Measurements from ENCODE around the gene DENND11. TPM values are rescaled to one million over a fixed set of nuclear protein-coding genes. Genes with fewer than 3 reads are reported as not detected.

DENND11 gene
- total and polyA plus RNA-seq, 10 of the 15 experiments (the other 5 are each of a cell fraction or from before 2014, with no cell fraction given): 2.7 to 47.0 (median 26.6) TPM

GRCh38 chr7:141698247-141699015 lies 3.5 kb downstream of the DENND11 start:
- Histone ChIP-seq H2AFZ (ENCODE audit: control insufficient read depth, low read depth, low read length) (no peak overlapping the region), H3K9me3 (replicated peaks; ENCODE audit: control insufficient read depth, insufficient read depth, low read length) (no peaks in the 10 kb centered on the region), H3K27me3 (replicated peaks in 1 of 2; ENCODE audit: control insufficient read depth in 2 of 2, insufficient read depth in 2 of 2, low read length in 1 of 2) (no peaks in the 10 kb centered on the region), H3K4me2 (ENCODE audit: control insufficient read depth, insufficient read depth) (peak overlapping the region; percentile 29; the same call in 1 of the 2 replicates), H3K79me2 (ENCODE audit: control insufficient read depth, insufficient read depth, low read length) (peaks cover 29% of the 10 kb centered on the region), H3K27ac (ENCODE audit: control insufficient read depth, insufficient read depth) (no peak overlapping the region), H4K20me1 (ENCODE audit: control insufficient read depth, insufficient read depth) (no peaks in the 10 kb centered on the region), H3K36me3 (ENCODE audit: control insufficient read depth in 2 of 2, insufficient read depth in 2 of 2, low read length in 1 of 2) (no peaks in the 10 kb centered on the region), H3K4me1 (ENCODE audit: control insufficient read depth, insufficient read depth, low read length) (peaks cover 4% of the 10 kb centered on the region; the same call in 1 of the 2 replicates), H3K4me3 (peak overlapping the region; percentile 36; the same call in 1 of the 2 replicates), H3K9ac (ENCODE audit: control insufficient read depth, insufficient read depth, low read length) (no peak overlapping the region)
- no peak for TF ChIP-seq BHLHE40 (IDR thresholded peaks at IDR 0.05; ENCODE audit: borderline replicate concordance in 1 of 2, low read depth in 2 of 2, low read length in 1 of 2)
- TF ChIP-seq NBN (IDR thresholded peaks at IDR 0.05): 0 out of 2 replicates have a peak, but pooled peaks have one; percentile 30
- TF ChIP-seq MTA2 (IDR thresholded peaks at IDR 0.05; ENCODE audit: low read depth): no peak
- TF ChIP-seq SMAD1 (IDR thresholded peaks at IDR 0.05; ENCODE audit: low read depth, partially characterized antibody): peak; percentile 48
- TF ChIP-seq PAX8 (IDR thresholded peaks at IDR 0.05): no peak
- peak; percentile 44; the same call in 1 of the 2 replicates for TF ChIP-seq IKZF1 (conservative IDR thresholded peaks at IDR 0.05)
- no peak for TF ChIP-seq KDM1A (IDR thresholded peaks at IDR 0.05; ENCODE audit: borderline replicate concordance)
- peak in 1 of 2 experiments; percentile 64; a peak in 2 of 4 replicates for TF ChIP-seq ETV6 (conservative IDR thresholded peaks at IDR 0.05 in 1 of 2, IDR thresholded peaks at IDR 0.05 in 1 of 2; ENCODE audit: borderline replicate concordance in 1 of 2, low read depth in 1 of 2)
- no peak for TF ChIP-seq KAT2A (conservative IDR thresholded peaks at IDR 0.05; ENCODE audit: control insufficient read depth, low read depth, low read length)
- TF ChIP-seq IKZF2 (IDR thresholded peaks at IDR 0.05): peak; percentile 40 to 58; a peak in 2 of 4 replicates
- ChIA-PET POLR2A (interaction anchor here (1.0 to 1.6 kb wide), 3 partner anchors 8 to 30 kb away, joined by 3 to 4 read pairs (median 3); no protein-coding TSS in a partner anchor), RAD21 (ENCODE audit: unreplicated experiment) (interaction anchor here (0.8 to 1.5 kb wide), 4 partner anchors 33 to 478 kb away, joined by 3 to 5 read pairs (median 3); partner anchors contain the start of gene SSBP1), CTCF (interaction anchor here (0.7 to 4.2 kb wide), 9 partner anchors 8 to 49 kb away, joined by 3 to 32 read pairs (median 4); partner anchors contain the start of genes SSBP1 and WEE2), SMC1A (ENCODE audit: uncharacterized antibody, unreplicated experiment) (interaction anchor here (0.6 to 1.8 kb wide), 7 partner anchors 10 to 93 kb away, joined by 3 to 11 read pairs (median 3); partner anchors contain the start of genes SSBP1 and WEE2)
- in situ Hi-C loops (cut with MboI) (no loop called here), intact Hi-C loops (cut with micrococcal nuclease; ENCODE audit: unreplicated experiment) (no loop called here)
- whole genome bisulfite sequencing (ENCODE audit: insufficient coverage, insufficient replicate concordance, low lambda C conversion rate, missing lambda C conversion rate): 56% methylated on average over 1 of the region's 1 CpG
- BruUV-seq (replicated peaks): TSS peak; percentile 32
- ATAC-seq (no peak), FAIRE-seq (no peak), DNase-seq (ENCODE audit: low read depth, low spot score) (peak; percentile 35)
